Hepatocyte (in vitro differentiated cells): Measurements from ENCODE around the gene COL11A2. TPM values are rescaled to one million over a fixed set of nuclear protein-coding genes. Genes with fewer than 3 reads are reported as not detected.

Experiments used
- DNase-seq: peaks from one replicate; pipeline ENCODE4 v3.0.0-alpha.2; 2016; ENCODE audit warnings: low spot score
- H2AFZ ChIP-seq: fragments of 200-600 bp; sonication (generic); 2 replicates; pipeline ENCODE4 v1.6.0; 2016; ENCODE audit warnings: antibody characterized with exemption, mild to moderate bottlenecking
- H3K27ac ChIP-seq: fragments of 200-600 bp; sonication (generic); 2 replicates; pipeline ENCODE4 v1.5.1; 2016; ENCODE audit warnings: mild to moderate bottlenecking
- H3K27me3 ChIP-seq: fragments of 200-600 bp; sonication (generic); 2 replicates; pipeline ENCODE4 v1.6.1; 2016
- H3K36me3 ChIP-seq: fragments of 200-600 bp; sonication (generic); replicated peaks from 2 replicates; pipeline ENCODE4 v1.5.1; 2016; ENCODE audit warnings: low read depth; ENCODE audit not compliant: insufficient read depth
- H3K4me1 ChIP-seq: fragments of 200-600 bp; sonication (generic); 2 replicates; pipeline ENCODE4 v1.5.1; 2016; ENCODE audit warnings: mild to moderate bottlenecking, moderate library complexity; ENCODE audit not compliant: insufficient read depth
- H3K4me2 ChIP-seq: fragments of 200-600 bp; sonication (generic); 2 replicates; pipeline ENCODE4 v1.6.0; 2016
- H3K4me3 ChIP-seq: fragments of 200-600 bp; sonication (generic); 2 replicates; pipeline ENCODE4 v1.5.1; 2016; ENCODE audit warnings: mild to moderate bottlenecking
- H3K79me2 ChIP-seq: fragments of 200-600 bp; sonication (generic); 2 replicates; pipeline ENCODE4 v1.6.0; 2017; ENCODE audit warnings: mild to moderate bottlenecking
- H3K9me2 ChIP-seq: fragments of 200-600 bp; sonication (generic); replicated peaks from 2 replicates; pipeline ENCODE4 v1.6.0; 2017; ENCODE audit warnings: mild to moderate bottlenecking; ENCODE audit not compliant: insufficient read depth
- H3K9me3 ChIP-seq: fragments of 200-600 bp; sonication (generic); 2 replicates; pipeline ENCODE4 v1.5.1; 2016; ENCODE audit warnings: low read depth, mild to moderate bottlenecking
- H4K20me1 ChIP-seq: fragments of 200-600 bp; sonication (generic); 2 replicates; pipeline ENCODE4 v1.6.0; 2016; ENCODE audit warnings: mild to moderate bottlenecking; ENCODE audit not compliant: insufficient read depth, poor library complexity, severe bottlenecking
- CTCF ChIP-seq: fragments of 200-600 bp; sonication (generic); IDR thresholded peaks from 2 replicates; pipeline ENCODE4 v1.5.1; 2016; ENCODE audit warnings: antibody characterized with exemption, mild to moderate bottlenecking; ENCODE audit not compliant: poor library complexity
- EZH2 ChIP-seq: fragments of 200-600 bp; sonication (generic); IDR thresholded peaks from 2 replicates; pipeline ENCODE4 v1.6.1; 2016; ENCODE audit warnings: antibody characterized with exemption, mild to moderate bottlenecking, borderline replicate concordance
- EZH2phosphoT487 ChIP-seq: fragments of 200-600 bp; sonication (generic); IDR thresholded peaks from one replicate; pipeline ENCODE4 v1.6.1; 2018; ENCODE audit warnings: antibody characterized with exemption, mild to moderate bottlenecking, low read depth, moderate library complexity; ENCODE audit not compliant: unreplicated experiment, severe bottlenecking
- WGBS: methylation state at CpG from one replicate; pipeline ENCODE4 v1.1.6; 2016; ENCODE audit warnings: low lambda C conversion rate; ENCODE audit errors: missing lambda C conversion rate; 5-methylcytosine and 5-hydroxymethylcytosine counted together
- polyA plus RNA-seq: library from polyadenylated mRNA; unstranded; fragments of >200 nt; fragmentation: Nextera tagmentation; extraction: Ambion mirVana; gene quantifications from 2 replicates; pipeline ENCODE4 v1.2.1, GENCODE V29; 2016
- total RNA-seq: library from RNA; depleted of rRNA; stranded (reverse); fragments of >200 nt; gene quantifications from 2 replicates; pipeline ENCODE4 v1.2.3, GENCODE V29; 2014

The COL11A2 gene
- total and polyA plus RNA-seq, 2 experiments from 2014 or later = 3.0 to 4.7 TPM

- WGBS = 47% methylated on average over 5 of the region's 5 CpGs
- no peak overlapping the region for H3K4me3 ChIP-seq
- no peaks in the 10 kb centered on the region for H4K20me1 ChIP-seq
- H3K4me1 ChIP-seq = peaks cover 5% of the 10 kb centered on the region
- peak; percentile 62 for DNase-seq
- no peak overlapping the region for H3K4me2 ChIP-seq
- H2AFZ ChIP-seq = no peak overlapping the region
- H3K27ac ChIP-seq = no peak overlapping the region
- H3K27me3 ChIP-seq = no peaks in the 10 kb centered on the region
- H3K36me3 ChIP-seq = no peaks in the 10 kb centered on the region
- H3K9me2 ChIP-seq = no peaks in the 10 kb centered on the region
- H3K9me3 ChIP-seq = no peaks in the 10 kb centered on the region
- no peaks in the 10 kb centered on the region for H3K79me2 ChIP-seq
- TF ChIP-seq CTCF (peak; percentile 50), EZH2 (no peak), EZH2phosphoT487 (no peak)
These were observed 66.1 kb downstream of the COL11A2 start for GRCh38 chr6:33126101-33126714.

GRCh38 chr6:33124947-33125346 lies 67.3 kb downstream of the COL11A2 start:
- no peak for DNase-seq
- no peak overlapping the region for H3K27ac ChIP-seq
- H3K4me2 ChIP-seq = no peak overlapping the region

GRCh38 chr6:33124525-33124901 lies 67.8 kb downstream of the COL11A2 start:
- Histone ChIP-seq H3K4me3 (no peak overlapping the region), H3K36me3 (no peaks in the 10 kb centered on the region), H4K20me1 (no peaks in the 10 kb centered on the region), H3K4me1 (peaks cover 5% of the 10 kb centered on the region), H2AFZ (no peak overlapping the region), H3K27ac (no peak overlapping the region), H3K79me2 (no peaks in the 10 kb centered on the region), H3K4me2 (no peak overlapping the region), H3K9me3 (no peaks in the 10 kb centered on the region), H3K9me2 (no peaks in the 10 kb centered on the region), H3K27me3 (no peaks in the 10 kb centered on the region)
- no peak for TF ChIP-seq EZH2
- 74% methylated on average over 4 of the region's 4 CpGs for WGBS
- no peak for DNase-seq

More at GRCh38 chr6:33124947-33125346, 67.3 kb downstream of the COL11A2 start:
- H3K79me2 ChIP-seq = no peaks in the 10 kb centered on the region
- no peaks in the 10 kb centered on the region for H3K9me3 ChIP-seq
- H3K36me3 ChIP-seq = no peaks in the 10 kb centered on the region
- no peaks in the 10 kb centered on the region for H3K27me3 ChIP-seq
- no peak overlapping the region for H2AFZ ChIP-seq
- no peaks in the 10 kb centered on the region for H3K9me2 ChIP-seq
- peaks cover 5% of the 10 kb centered on the region for H3K4me1 ChIP-seq
- H3K4me3 ChIP-seq = no peak overlapping the region
- WGBS = 81% methylated on average over 4 of the region's 4 CpGs
- TF ChIP-seq EZH2phosphoT487 = no peak
- TF ChIP-seq CTCF = no peak
- no peak for TF ChIP-seq EZH2
- H4K20me1 ChIP-seq = no peaks in the 10 kb centered on the region

- Histone ChIP-seq H2AFZ (no peak overlapping the region), H4K20me1 (no peaks in the 10 kb centered on the region), H3K9me3 (no peaks in the 10 kb centered on the region), H3K9me2 (no peaks in the 10 kb centered on the region), H3K27ac (no peak overlapping the region), H3K4me3 (no peak overlapping the region), H3K27me3 (no peaks in the 10 kb centered on the region), H3K4me1 (peaks cover 5% of the 10 kb centered on the region), H3K36me3 (no peaks in the 10 kb centered on the region), H3K79me2 (no peaks in the 10 kb centered on the region), H3K4me2 (no peak overlapping the region)
- peak; percentile 43 for TF ChIP-seq CTCF
- TF ChIP-seq EZH2 = no peak
- DNase-seq = peak; percentile 41
- 79% methylated on average over 20 of the region's 20 CpGs for WGBS
These were observed 68.3 kb downstream of the COL11A2 start for GRCh38 chr6:33123732-33124524.
